Measurements from ENCODE around the gene UBE2F. TPM values are rescaled to one million over a fixed set of nuclear protein-coding genes. Genes with fewer than 3 reads are reported as not detected.
A peak's percentile ranks its signal among the peaks of the same experiment; 100 is the strongest.

Gene UBE2F
- 51.8 and 53.3 TPM in 2 replicates for total RNA-seq (2011; cell fraction: chromatin; rRNA removed; ENCODE audit: low replicate concordance)
- 34.2 and 44.7 TPM in 2 replicates for total RNA-seq (2011; cell fraction: nucleolus; rRNA removed)
- 38.6 and 66.0 TPM in 2 replicates for total RNA-seq (2011; cell fraction: nucleoplasm; rRNA removed)
- total RNA-seq (2014; rRNA removed) (44.3 and 54.0 TPM in 2 replicates), total RNA-seq (2014; rRNA removed; fragmentation: Illumina TruSeq; extraction: Trizol) (56.4 and 59.4 TPM in 2 replicates), total RNA-seq (2015; rRNA removed; fragmentation: Illumina TruSeq; extraction: Trizol) (42.8 and 50.7 TPM in 2 replicates), total RNA-seq (2021) (53.0 and 57.9 TPM in 2 replicates), polyA plus RNA-seq (2011; rRNA removed) (68.5 and 87.1 TPM in 2 replicates), polyA plus RNA-seq (2014; fragmentation: Illumina TruSeq; extraction: Trizol) (82.6 and 88.1 TPM in 2 replicates), polyA plus RNA-seq (2014; fragmentation: Nextera tagmentation; extraction: Ambion mirVana) (10 to 100 TPM; 18.1 to 24.9 TPM), polyA plus RNA-seq (2014; rRNA removed) (52.9 and 62.2 TPM in 2 replicates), polyA minus RNA-seq (2011; rRNA and poly(A)+ RNA removed) (36.2 and 36.5 TPM in 2 replicates), Bru-seq, nascent RNA (percentile 81 among the genes with signal in this experiment), BruChase-seq, experiment 1, labeled RNA remaining after a 2-hour chase (percentile 85 among the genes with signal in this experiment), BruChase-seq, experiment 2, labeled RNA remaining after a 6-hour chase (percentile 86 among the genes with signal in this experiment)
- 52.0 and 70.8 TPM in 2 replicates for polyA plus RNA-seq (2011; cell fraction: cytosol; rRNA removed)
- 21.9 and 30.1 TPM in 2 replicates for polyA plus RNA-seq (2011; cell fraction: nucleus; rRNA removed)
- polyA plus RNA-seq (2012): 55.3 and 72.7 TPM in 2 replicates
- 22.9 and 26.1 TPM in 2 replicates for polyA minus RNA-seq (2011; cell fraction: cytosol; rRNA and poly(A)+ RNA removed)
- polyA minus RNA-seq (2011; cell fraction: nucleus; rRNA and poly(A)+ RNA removed): 21.5 and 27.3 TPM in 2 replicates
- long read RNA-seq, experiment 1, transcript UBE2F-201 (10 exons, 2,009 nt): major isoform, 74 of 127 reads
- long read RNA-seq, experiment 1, partial matches to known transcripts: 27 of 127 reads
- long read RNA-seq, experiment 1, other reads (novel, unspliced or antisense): 16 of 127 reads
- long read RNA-seq, experiment 2, transcript UBE2F-201 (10 exons, 2,009 nt): major isoform, 31 of 82 reads
- long read RNA-seq, experiment 2, partial matches to known transcripts: 7 of 82 reads
- long read RNA-seq, experiment 2, other reads (novel, unspliced or antisense): 38 of 82 reads
- long read RNA-seq, experiment 3, transcript UBE2F-201 (10 exons, 2,009 nt): major isoform, 45 of 68 reads
- long read RNA-seq, experiment 3, partial matches to known transcripts: 9 of 68 reads
- long read RNA-seq, experiment 3, other reads (novel, unspliced or antisense): 6 of 68 reads

- H3K9ac ChIP-seq (ENCODE audit: insufficient read depth in 1 of 2, low read depth in 2 of 2, low read length in 2 of 2): peak within 1 kb of the TSS; percentile 74 to 96
- peak within 1 kb of the TSS; percentile 98 for H3K27ac ChIP-seq (ENCODE audit: extremely low read depth, low read depth, low read length)
- DNase-seq (ENCODE audit: extremely low read depth in 1 of 4, low spot score in 3 of 4): peak; percentile 81 to 95 (median 87)
- ChIA-PET POLR2A (no interaction called here), CTCF (ENCODE audit: low intra/inter-chr PET ratio) (interaction anchor here (0.6 kb wide), 1 partner anchor 49 kb away, joined by 4 read pairs; no protein-coding TSS in a partner anchor)
- peak within 1 kb of the TSS; percentile 79 for H2AFZ ChIP-seq (ENCODE audit: low read depth, low read length)
- H4K20me1 ChIP-seq (replicated peaks; ENCODE audit: control insufficient read depth, insufficient read depth, low read length): peaks cover 25% of the 10 kb centered on the region; the same call in 1 of the 2 replicates
- in situ Hi-C loops (cut with MboI): no loop called here
- peaks cover 37 to 41% of the 10 kb centered on the region in 2 experiments for H3K4me1 ChIP-seq (replicated peaks in 1 of 2; ENCODE audit: control insufficient read depth in 2 of 2, insufficient read depth in 2 of 2, low read length in 2 of 2)
- WGBS (ENCODE audit: insufficient coverage, low coverage, missing lambda C conversion rate): 0% methylated on average over 40 of the region's 123 CpGs
- peaks cover 15% of the 10 kb centered on the region; the same call in 2 of the 3 replicates for H3K36me3 ChIP-seq (ENCODE audit: control insufficient read depth, insufficient read depth, low read length)
- peak within 1 kb of the TSS; percentile 79 for H3K4me3 ChIP-seq
- H3K9me3 ChIP-seq (replicated peaks; ENCODE audit: control insufficient read depth, insufficient read depth, low read depth, low read length): peaks cover 13% of the 10 kb centered on the region
- H3K79me2 ChIP-seq (ENCODE audit: control insufficient read depth, insufficient read depth, low read length): peaks cover 47% of the 10 kb centered on the region
- H3K27me3 ChIP-seq (ENCODE audit: control insufficient read depth in 2 of 2, insufficient read depth in 2 of 2, low read length in 2 of 2): no peaks in the 10 kb centered on the region
- intact Hi-C loops (cut with micrococcal nuclease): no loop called here
- H3K4me2 ChIP-seq (ENCODE audit: insufficient read depth, low read length): peak within 1 kb of the TSS; percentile 79
- FAIRE-seq: peak; percentile 87
- BruUV-seq (replicated peaks): no TSS peak
- ATAC-seq: peak; percentile 91
- H3K9me1 ChIP-seq (ENCODE audit: control insufficient read depth, insufficient read depth, low read length): peaks cover 7% of the 10 kb centered on the region
- no peak for TF ChIP-seq FUS (optimal IDR thresholded peaks at IDR 0.05; ENCODE audit: low read depth, low read length)
- peak; percentile 68 for TF ChIP-seq NEUROD1 (IDR thresholded peaks at IDR 0.05; ENCODE audit: borderline replicate concordance, low read depth, low read length, partially characterized antibody)
- TF ChIP-seq TEAD2 (tag; IDR thresholded peaks at IDR 0.05): no peak
- no peak for TF ChIP-seq HBP1 (CRISPR knock-in tag; IDR thresholded peaks at IDR 0.05)
- TF ChIP-seq ATF6 (CRISPR knock-in tag; IDR thresholded peaks at IDR 0.05): no peak
- no peak; the same call in 1 of the 2 replicates for TF ChIP-seq ZHX1 (conservative IDR thresholded peaks at IDR 0.05; ENCODE audit: low read length)
- no peak for TF ChIP-seq THRAP3 (IDR thresholded peaks at IDR 0.05; ENCODE audit: borderline replicate concordance)
- TF ChIP-seq HEY1 (CRISPR knock-in tag; IDR thresholded peaks at IDR 0.05; ENCODE audit: borderline replicate concordance): no peak
Observed at GRCh38 chr2:237966565-237967462, at the start of gene UBE2F. TSS of gene UBE2F (plus strand) at chr2:237967014. CDS start at chr2:237973108, 6,094 bp downstream.

Measured in K562 (cell line).